Left hindlimb (tissue), 1 donor: ENCODE results near the gene SALL3.

Source experiments
- DNase-seq: peaks from one replicate; pipeline ENCODE4 v3.0.0-alpha.2; 2018

SALL3 gene

GRCh38 chr18:78965917-78966792 is 13.5 kb upstream of the SALL3 start:
- DNase-seq: no peak

GRCh38 chr18:78966793-78967106 is 12.9 kb upstream of the SALL3 start:
- DNase-seq: no peak

DNA sequence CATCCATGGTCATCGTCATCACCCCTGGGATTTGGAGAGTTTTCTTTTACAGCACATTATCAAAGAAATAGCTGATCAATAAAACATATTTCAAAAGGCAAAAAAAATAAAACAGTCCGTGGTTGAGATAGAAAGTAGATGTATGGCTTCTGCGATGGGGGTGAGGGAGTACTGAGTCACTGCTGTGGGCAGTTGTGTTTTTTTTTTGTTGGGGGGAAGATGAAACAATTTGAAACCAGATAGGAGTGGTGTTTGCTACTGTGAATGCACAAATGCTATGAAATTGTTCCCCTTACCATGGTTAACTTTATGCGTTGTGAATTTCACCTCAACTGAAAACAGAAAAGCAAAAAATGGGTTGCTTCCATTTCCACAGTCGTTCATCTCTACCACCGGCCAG is 11.9 kb upstream of the SALL3 start:
- DNase-seq: no peak

GRCh38 chr18:78969574-78970315 is 9.9 kb upstream of the SALL3 start:
- no peak for DNase-seq

GRCh38 chr18:78970774-78971333 is 8.8 kb upstream of the SALL3 start:
- no peak for DNase-seq

DNA sequence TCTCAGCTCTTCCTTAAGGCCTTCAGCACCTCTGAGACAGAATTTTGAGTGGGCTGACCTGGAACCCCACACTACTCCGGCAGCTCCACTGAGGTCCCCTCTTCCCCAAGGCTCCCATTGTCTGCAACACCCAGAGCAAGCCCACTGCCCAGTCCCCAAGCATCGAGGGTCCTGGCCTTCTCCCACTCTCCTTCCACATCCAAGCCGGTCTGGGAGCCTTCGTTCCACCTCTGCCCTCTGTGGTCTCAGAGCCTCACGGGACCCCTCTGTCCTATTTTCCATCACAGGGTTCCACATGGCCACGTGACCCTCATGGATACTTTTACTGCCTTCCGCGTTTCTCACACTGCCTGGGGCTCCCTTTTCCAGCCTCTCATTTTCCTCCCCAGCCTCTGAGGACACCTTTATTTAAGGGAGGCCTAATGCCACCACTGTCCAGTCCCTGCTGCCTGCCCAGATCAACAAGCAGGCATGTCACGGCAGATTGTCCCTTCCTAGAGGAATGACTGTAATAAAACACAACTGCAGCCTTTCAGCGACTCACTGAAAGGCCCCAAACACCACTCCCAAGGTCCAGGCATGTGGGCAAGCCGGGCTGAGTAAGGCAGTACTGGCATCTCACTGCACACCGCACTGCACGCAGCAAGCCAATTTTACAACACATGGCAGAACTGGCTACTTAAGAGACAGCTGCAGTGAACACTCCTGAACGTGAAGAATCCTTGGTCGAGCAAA is 7.9 kb upstream of the SALL3 start:
- no peak for DNase-seq

DNA sequence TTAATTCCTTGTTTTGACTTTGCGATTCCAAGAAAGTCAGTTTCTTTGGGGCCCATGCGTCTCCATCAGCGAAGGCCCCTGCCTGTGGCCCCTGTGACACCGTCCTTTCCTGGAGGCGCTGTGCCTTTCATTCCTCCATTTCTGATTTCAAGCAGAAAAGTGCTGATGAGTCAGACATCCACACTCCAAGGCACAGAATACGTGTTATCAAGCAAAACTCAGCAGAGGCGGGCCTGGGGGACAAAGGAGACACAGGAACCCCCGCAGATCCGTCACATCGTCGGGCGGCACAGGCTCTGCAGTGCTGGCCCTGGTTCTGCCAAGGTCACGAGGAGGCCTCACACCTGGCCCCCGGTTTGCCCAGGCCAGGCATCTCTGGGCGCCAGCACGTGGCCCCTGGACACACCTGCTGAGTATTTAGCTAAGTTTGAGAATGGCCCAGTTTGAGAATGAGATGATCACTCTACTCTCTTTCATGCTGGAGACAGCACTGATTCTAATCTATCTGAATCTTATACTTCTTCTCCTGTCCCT is 7.2 kb upstream of the SALL3 start:
- DNase-seq: no peak

GRCh38 chr18:78972930-78973331 is 6.7 kb upstream of the SALL3 start:
- DNase-seq: no peak

- DNase-seq: no peak
These were observed 6.1 kb upstream of the SALL3 start for GRCh38 chr18:78973357-78974083.

DNA sequence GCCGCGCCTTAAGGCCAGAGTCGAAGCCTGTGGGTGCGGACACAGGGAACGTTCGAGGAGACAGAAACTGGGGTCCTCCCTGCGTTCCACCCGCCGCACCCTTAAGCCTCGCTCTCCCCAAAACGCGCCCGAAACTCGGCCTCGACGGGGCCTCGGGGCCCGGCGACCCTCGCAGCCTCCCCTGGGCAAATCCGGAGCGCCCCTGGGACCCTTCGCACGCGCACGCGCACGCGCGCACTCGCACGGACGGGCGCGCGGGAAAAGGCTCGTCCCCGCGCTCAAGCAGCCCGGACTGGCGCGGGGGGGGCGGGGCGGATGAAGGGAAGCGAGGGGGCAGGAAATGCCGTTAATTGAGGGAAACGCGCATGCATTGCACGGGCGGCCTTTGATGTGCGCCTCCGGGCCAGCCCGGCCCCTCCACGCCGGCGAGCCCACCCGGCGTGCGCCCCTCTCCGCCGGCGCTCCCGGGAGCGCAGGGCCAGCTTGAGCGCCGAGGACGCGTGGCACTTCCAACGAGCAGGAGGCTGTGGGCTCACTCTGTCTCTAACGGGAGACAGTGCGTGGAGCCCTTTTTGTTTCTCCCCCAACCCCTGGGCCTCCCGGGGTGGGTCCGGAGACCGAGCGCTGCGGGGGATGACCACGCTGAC is 5.4 kb upstream of the SALL3 start:
- no peak for DNase-seq

DNA sequence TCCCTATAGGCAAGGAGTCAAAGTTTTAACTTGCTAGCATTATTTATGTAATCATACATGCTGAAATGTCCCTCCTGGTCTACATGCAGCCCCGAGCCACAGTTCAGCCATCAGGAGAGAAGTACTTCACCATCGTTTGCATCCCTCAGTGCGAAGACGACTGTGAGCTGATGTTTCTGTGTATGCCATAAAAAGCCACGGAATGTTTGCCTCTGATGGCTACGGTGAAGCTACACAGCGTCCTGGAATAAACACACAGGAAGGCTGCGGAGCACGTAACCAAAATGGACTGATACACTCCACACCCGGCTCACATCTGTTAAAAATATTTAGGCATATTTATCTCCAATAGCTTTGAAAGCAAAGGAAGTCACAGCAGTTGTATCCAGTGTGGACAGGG is 4.3 kb upstream of the SALL3 start:
- DNase-seq: no peak

DNA sequence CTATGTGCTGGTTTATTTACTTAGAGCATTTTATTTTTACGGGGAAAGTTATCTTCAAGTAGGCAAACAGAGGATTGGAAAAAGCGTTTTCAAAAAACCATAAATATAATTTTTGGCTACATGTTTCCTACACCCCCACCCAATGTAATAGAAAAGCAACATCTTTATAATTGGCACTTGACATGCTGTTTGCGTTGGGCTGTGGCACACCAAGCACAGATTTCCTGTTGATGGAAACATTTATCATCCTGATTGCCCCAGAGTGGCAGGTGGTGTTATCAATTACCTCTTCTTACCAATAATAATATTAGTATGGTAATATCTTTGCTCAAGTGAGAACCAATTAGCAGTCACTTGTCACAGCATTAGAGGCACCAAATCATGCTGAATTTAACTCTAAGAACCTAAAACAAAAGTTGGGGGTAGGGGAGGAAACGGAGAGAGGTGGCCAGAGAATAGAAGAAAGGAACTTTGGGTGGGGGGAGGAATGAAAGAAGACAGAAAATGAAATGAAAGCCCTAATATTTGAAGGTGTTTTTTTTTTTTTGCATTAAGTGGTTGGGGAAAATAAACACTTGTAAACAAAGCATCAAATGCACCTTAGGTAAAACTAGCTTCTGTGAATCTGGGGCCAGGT is 3.8 kb upstream of the SALL3 start:
- no peak for DNase-seq

DNA sequence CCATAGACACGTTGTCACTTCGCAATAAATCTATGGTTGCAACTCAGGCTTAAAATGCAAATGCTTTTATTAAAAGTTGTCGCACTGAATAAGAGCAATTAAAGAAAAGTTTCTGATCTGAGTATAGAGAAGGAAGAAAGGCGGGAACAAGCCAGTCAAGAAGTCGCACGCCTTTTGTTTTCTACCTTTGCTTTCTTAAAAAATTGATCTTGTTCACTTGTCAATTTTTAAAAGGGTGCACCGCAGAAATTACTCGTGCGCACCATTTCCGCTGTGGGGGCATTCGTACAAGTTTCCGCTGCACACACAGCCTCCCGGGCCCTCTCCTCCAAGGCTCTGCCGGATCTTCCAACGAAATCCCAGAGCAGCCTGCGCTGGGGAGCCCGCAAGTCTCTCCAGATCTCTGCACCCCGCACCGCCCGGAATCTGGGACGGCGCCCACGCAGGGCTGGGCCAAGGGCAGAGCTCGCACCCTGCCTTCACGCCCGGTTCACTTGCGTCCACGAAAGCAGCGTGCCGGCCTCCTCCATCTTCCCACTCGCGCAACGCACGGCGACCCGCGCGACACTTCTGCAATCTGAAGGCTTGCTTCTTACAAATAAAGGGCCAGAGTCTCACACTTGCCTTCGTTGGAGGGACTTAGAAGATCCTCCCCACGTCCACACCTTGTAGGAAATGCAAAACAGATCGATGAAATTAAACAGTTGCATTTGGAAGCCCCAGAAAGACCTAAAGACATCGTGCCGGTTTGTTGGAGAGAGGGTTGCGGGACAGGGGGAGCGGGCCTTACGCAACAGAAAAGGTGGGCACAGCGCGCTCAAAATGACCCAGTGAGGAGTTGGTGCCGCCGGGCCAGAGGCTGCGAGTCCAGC is 2.6 kb upstream of the SALL3 start:
- DNase-seq: no peak

GRCh38 chr18:78977637-78978348 is 1.8 kb upstream of the SALL3 start:
- no peak for DNase-seq

GRCh38 chr18:78978349-78979055 is 1.1 kb upstream of the SALL3 start:
- DNase-seq: no peak

- no peak for DNase-seq
These were observed 425 bp upstream of the SALL3 start for GRCh38 chr18:78979056-78979729.

GRCh38 chr18:78980279-78980771 is 707 bp downstream of the SALL3 start:
- DNase-seq: no peak

GRCh38 chr18:78980777-78981380 is 1.3 kb downstream of the SALL3 start:
- DNase-seq: no peak
